ENCODE results near the gene MARCHF2.

MARCHF2 gene

GRCh38 chr19:8478598-8478997 is 65.5 kb downstream of the MARCHF2 start:
- DNase-seq (ENCODE audit: low spot score): no peak

- no peak for DNase-seq (ENCODE audit: low spot score)
Measured at GRCh38 chr19:8481201-8481600, 68.1 kb downstream of the MARCHF2 start.

DNA sequence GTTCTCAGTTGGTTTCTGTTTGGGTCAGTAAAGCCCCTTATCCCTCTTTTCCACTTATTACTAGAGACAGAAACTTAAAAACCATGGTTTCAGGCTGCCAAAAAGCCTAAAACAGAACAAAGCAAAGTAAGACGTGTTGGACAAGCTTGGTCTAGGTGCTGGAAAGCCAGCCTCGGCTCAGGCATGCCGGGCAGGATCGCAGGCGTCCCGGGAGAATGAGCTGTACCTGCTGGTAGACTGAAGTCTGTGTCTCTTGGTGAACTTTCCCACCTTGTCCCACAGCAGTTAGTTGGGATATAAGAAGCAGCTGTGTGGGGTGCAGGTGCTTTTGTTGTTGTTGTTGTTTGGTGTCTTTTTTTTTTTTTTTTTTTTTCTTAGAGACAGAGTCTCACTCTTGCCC is 68.5 kb downstream of the MARCHF2 start:
- DNase-seq (ENCODE audit: low spot score): no peak

DNA sequence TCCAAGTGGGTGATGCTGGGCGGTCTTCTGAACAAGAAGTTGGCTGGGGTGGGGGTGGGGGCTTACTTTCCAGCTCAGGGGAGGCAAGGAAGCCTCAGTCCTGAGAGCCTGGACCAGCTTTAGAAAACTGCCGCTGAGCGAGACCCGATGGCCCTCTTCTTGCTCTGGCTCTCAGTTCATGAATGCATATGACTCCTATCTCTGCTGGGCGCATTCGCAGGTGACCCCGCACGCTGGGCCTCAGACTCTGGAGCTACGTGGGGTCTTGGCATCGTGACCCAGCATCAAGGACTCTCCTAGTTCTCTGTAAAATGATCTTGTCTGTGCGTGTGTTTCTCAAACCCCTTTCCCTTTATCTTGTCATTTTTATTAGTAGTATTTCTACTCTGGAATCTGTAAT is 69.6 kb downstream of the MARCHF2 start:
- no peak for DNase-seq (ENCODE audit: low spot score)

- DNase-seq (ENCODE audit: low spot score): no peak
Measured at GRCh38 chr19:8483165-8483564, 70.1 kb downstream of the MARCHF2 start.

DNA sequence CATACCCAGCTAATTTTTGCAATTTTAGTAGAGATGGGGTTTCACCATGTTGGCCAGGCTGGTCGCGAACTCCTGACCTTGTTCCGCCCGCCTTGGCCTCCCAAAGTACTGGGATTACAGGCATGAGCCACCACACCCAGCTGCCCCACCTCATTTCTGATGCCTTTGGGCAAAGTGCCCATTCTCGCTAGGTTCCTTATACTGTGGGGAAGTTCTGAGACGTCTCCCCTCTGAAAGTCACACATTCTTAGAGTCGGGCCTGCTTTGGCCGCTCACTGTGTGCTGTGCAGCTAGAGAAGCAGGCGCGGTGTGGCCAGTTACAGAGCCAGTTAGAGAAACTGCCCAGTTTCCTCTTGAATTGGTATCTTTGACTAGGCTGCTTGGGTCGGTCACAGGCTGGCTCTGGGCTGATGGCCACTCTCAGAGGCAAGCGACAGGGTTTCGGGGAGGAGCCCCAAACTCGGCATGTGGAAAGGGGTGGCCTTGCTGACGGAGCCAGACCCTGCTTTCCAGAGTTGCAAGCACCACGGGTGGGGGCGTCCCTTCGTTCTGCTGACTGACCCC is 71.3 kb downstream of the MARCHF2 start:
- no peak for DNase-seq (ENCODE audit: low spot score)

DNA sequence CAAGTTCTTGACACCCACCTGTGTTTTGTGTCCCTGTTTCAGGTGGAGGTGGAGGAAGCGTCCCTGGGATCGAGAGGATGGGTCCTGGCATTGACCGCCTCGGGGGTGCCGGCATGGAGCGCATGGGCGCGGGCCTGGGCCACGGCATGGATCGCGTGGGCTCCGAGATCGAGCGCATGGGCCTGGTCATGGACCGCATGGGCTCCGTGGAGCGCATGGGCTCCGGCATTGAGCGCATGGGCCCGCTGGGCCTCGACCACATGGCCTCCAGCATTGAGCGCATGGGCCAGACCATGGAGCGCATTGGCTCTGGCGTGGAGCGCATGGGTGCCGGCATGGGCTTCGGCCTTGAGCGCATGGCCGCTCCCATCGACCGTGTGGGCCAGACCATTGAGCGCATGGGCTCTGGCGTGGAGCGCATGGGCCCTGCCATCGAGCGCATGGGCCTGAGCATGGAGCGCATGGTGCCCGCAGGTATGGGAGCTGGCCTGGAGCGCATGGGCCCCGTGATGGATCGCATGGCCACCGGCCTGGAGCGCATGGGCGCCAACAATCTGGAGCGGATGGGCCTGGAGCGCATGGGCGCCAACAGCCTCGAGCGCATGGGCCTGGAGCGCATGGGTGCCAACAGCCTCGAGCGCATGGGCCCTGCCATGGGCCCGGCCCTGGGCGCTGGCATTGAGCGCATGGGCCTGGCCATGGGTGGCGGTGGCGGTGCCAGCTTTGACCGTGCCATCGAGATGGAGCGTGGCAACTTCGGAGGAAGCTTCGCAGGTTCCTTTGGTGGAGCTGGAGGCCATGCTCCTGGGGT is 72.7 kb downstream of the MARCHF2 start:
- no peak for DNase-seq (ENCODE audit: low spot score)

DNA sequence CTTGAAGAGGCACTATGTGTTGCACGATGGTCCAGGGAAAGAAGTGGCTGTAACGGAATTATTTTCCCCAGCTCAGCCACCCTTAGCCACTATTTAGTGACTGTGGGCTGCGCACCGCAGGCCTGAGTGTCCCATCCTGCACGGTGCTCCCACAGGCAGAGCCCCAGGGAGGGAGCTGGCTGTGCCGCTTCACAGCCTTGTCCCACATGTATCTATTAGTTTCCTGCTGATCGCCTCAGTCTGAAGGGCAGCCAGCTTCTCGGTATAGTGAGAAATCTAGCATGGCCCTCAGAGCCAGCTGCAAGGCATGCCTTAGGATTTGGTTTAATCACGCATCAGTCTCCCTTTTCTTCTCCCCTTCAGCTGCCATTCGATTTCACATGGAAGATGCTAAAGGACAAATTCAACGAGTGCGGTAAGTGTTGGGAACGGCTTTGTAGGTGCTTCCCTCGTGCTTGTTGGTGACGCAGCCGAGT is 73.6 kb downstream of the MARCHF2 start:
- DNase-seq (ENCODE audit: low spot score): no peak

- no peak for DNase-seq (ENCODE audit: low spot score)
Measured at GRCh38 chr19:8487137-8487851, 74.2 kb downstream of the MARCHF2 start.

GRCh38 chr19:8488365-8488764 is 75.3 kb downstream of the MARCHF2 start:
- no peak for DNase-seq (ENCODE audit: low spot score)

All from kidney tubule cell (primary cell).